Loucy (cell line): ENCODE measurements around the gene TAGAP.

ENCODE experiments used
- H2AFZ ChIP-seq: fragments of 200-600 bp; sonication (generic); 2 replicates; pipeline ENCODE4 v1.6.0; 2016; ENCODE audit warnings: antibody characterized with exemption, mild to moderate bottlenecking, low read length, moderate library complexity
- H3F3A ChIP-seq: fragments of 200-600 bp; 2 replicates; pipeline ENCODE4 v1.6.0; 2016; ENCODE audit warnings: antibody characterized with exemption, low read depth, mild to moderate bottlenecking
- H3K27me3 ChIP-seq: fragments of 200-600 bp; sonication (generic); 2 replicates; pipeline ENCODE4 v1.6.1; 2014; ENCODE audit warnings: low read length, mild to moderate bottlenecking; ENCODE audit not compliant: insufficient read depth, poor library complexity, severe bottlenecking
- H3K36me3 ChIP-seq: fragments of 200-600 bp; sonication (generic); 2 replicates; pipeline ENCODE4 v1.6.1; 2016; ENCODE audit warnings: low read length; ENCODE audit not compliant: insufficient read depth
- H3K4me1 ChIP-seq: fragments of 200-600 bp; sonication (generic); 2 replicates; pipeline ENCODE4 v1.5.1; 2014; ENCODE audit warnings: low read length, mild to moderate bottlenecking; ENCODE audit not compliant: insufficient read depth, poor library complexity, severe bottlenecking
- H3K4me2 ChIP-seq: fragments of 200-600 bp; sonication (generic); 2 replicates; pipeline ENCODE4 v1.6.0; 2014; ENCODE audit warnings: antibody characterized with exemption, low read length, low read depth, mild to moderate bottlenecking; ENCODE audit not compliant: poor library complexity, severe bottlenecking
- H3K4me3 ChIP-seq: fragments of 200-600 bp; sonication (generic); 2 replicates; pipeline ENCODE4 v1.5.1; 2014; ENCODE audit warnings: low read length, mild to moderate bottlenecking, mixed read lengths; ENCODE audit not compliant: poor library complexity, severe bottlenecking
- H3K79me2 ChIP-seq: fragments of 200-600 bp; sonication (generic); 2 replicates; pipeline ENCODE4 v1.6.1; 2014; ENCODE audit warnings: low read length; ENCODE audit not compliant: insufficient read depth
- H3K9ac ChIP-seq: fragments of 200-600 bp; sonication (generic); 2 replicates; pipeline ENCODE4 v1.6.0; 2014; ENCODE audit warnings: mild to moderate bottlenecking, low read depth, low read length, moderate library complexity; ENCODE audit not compliant: poor library complexity, severe bottlenecking
- H3K9me2 ChIP-seq: fragments of 200-600 bp; sonication (generic); replicated peaks from 2 replicates; pipeline ENCODE4 v1.6.1; 2016; ENCODE audit warnings: low read depth, low read length, mixed read lengths
- H3K9me3 ChIP-seq: fragments of 200-600 bp; sonication (generic); 2 replicates; pipeline ENCODE4 v1.6.1; 2014; ENCODE audit warnings: mild to moderate bottlenecking, antibody characterized with exemption, low read length, low read depth; ENCODE audit not compliant: insufficient read depth
- H4K20me1 ChIP-seq: fragments of 200-600 bp; sonication (generic); 2 replicates; pipeline ENCODE4 v1.6.0; 2014; ENCODE audit warnings: antibody characterized with exemption, low read length, mild to moderate bottlenecking; ENCODE audit not compliant: insufficient read depth, poor library complexity, severe bottlenecking
- EZH2phosphoT487 ChIP-seq: fragments of 200-600 bp; IDR thresholded peaks from 2 replicates; pipeline ENCODE4 v1.6.1; 2018; ENCODE audit warnings: antibody characterized with exemption, mild to moderate bottlenecking, moderate library complexity, borderline replicate concordance
- TF ChIP-seq, protein P1 (sequence below): fragments of 200-600 bp; sonication (generic); conservative IDR thresholded peaks from 2 replicates; pipeline ENCODE4 v1.5.1; 2014; ENCODE audit warnings: mild to moderate bottlenecking, antibody characterized with exemption, low read length

Gene TAGAP

DNA sequence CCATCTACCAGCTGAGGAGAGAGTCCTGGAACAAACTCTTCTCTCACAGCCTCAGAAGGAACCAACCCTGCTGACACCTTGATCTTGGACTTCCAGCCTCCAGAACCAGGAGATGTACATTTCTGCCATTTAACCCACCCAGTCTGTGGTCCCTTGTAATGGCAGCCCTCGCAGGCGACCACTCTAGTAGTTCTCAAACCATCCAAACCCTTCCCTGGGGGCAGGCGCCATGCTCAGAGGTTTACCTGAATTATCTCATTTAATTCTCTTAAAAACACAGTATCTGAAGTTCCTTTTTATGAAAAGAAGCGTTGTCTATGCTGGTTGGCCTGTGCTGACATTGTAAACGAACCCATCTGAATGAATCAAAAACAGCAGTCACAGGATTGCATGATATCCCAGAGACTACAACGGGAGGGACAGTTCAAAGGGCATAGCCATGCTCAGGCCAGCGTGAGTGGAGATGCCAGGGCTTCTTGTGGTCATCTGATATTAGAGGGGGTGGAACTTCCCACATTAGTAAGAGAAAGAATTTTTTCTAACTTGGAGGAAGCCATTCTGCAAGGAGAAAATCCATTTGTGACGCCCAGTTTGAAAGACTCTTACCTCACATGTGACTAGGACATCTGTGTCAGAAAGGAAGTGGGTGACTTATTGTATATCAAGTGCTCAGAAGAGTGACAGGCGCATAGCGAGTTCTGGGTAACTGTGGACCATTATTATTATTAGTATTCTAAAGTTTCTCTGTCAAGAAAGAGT is 17.2 kb upstream of the TAGAP start:
- H3K79me2 ChIP-seq = no peaks in the 10 kb centered on the region
- H3K27me3 ChIP-seq = no peaks in the 10 kb centered on the region
- H3F3A ChIP-seq = no peaks in the 10 kb centered on the region
- no peak overlapping the region for H3K9ac ChIP-seq
- H3K4me2 ChIP-seq = peak overlapping the region; percentile 42
- H3K4me1 ChIP-seq = peaks cover 26% of the 10 kb centered on the region
- no peaks in the 10 kb centered on the region for H4K20me1 ChIP-seq
- H3K9me3 ChIP-seq = no peaks in the 10 kb centered on the region
- TF ChIP-seq, protein P1, sequence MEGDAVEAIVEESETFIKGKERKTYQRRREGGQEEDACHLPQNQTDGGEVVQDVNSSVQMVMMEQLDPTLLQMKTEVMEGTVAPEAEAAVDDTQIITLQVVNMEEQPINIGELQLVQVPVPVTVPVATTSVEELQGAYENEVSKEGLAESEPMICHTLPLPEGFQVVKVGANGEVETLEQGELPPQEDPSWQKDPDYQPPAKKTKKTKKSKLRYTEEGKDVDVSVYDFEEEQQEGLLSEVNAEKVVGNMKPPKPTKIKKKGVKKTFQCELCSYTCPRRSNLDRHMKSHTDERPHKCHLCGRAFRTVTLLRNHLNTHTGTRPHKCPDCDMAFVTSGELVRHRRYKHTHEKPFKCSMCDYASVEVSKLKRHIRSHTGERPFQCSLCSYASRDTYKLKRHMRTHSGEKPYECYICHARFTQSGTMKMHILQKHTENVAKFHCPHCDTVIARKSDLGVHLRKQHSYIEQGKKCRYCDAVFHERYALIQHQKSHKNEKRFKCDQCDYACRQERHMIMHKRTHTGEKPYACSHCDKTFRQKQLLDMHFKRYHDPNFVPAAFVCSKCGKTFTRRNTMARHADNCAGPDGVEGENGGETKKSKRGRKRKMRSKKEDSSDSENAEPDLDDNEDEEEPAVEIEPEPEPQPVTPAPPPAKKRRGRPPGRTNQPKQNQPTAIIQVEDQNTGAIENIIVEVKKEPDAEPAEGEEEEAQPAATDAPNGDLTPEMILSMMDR = no peak
- TF ChIP-seq EZH2phosphoT487 = no peak
- no peaks in the 10 kb centered on the region for H3K9me2 ChIP-seq
- H2AFZ ChIP-seq = peak overlapping the region; percentile 54
- no peak overlapping the region for H3K4me3 ChIP-seq
- H3K36me3 ChIP-seq = no peaks in the 10 kb centered on the region

DNA sequence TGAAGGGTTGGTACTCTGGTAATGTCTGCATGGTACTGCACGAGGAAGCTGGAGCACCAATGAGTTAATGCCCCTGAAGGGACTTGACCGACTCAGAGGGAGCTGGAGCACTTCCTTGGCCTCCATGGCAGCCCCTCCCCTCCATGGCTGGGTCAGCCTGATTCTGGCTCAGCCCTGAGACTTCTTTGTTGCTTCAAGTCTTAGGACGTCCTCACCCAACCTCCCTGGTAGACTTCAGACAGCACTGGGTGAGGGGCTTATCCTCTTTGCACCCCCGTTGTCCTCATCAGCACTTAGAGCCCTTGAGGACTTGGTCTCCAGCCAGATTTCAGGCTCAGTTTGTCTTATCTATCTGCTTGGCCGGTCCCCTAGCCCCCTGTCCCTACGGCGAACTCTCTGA is 16.4 kb upstream of the TAGAP start:
- Histone ChIP-seq H3K9me2 (no peaks in the 10 kb centered on the region), H3K4me1 (peaks cover 34% of the 10 kb centered on the region), H3K4me2 (no peak overlapping the region), H3K27me3 (no peaks in the 10 kb centered on the region), H4K20me1 (no peaks in the 10 kb centered on the region), H2AFZ (no peak overlapping the region), H3K79me2 (no peaks in the 10 kb centered on the region), H3F3A (no peaks in the 10 kb centered on the region), H3K4me3 (no peak overlapping the region), H3K9ac (no peak overlapping the region), H3K36me3 (no peaks in the 10 kb centered on the region), H3K9me3 (no peaks in the 10 kb centered on the region)
- TF ChIP-seq, protein P1 = no peak
- no peak for TF ChIP-seq EZH2phosphoT487

DNA sequence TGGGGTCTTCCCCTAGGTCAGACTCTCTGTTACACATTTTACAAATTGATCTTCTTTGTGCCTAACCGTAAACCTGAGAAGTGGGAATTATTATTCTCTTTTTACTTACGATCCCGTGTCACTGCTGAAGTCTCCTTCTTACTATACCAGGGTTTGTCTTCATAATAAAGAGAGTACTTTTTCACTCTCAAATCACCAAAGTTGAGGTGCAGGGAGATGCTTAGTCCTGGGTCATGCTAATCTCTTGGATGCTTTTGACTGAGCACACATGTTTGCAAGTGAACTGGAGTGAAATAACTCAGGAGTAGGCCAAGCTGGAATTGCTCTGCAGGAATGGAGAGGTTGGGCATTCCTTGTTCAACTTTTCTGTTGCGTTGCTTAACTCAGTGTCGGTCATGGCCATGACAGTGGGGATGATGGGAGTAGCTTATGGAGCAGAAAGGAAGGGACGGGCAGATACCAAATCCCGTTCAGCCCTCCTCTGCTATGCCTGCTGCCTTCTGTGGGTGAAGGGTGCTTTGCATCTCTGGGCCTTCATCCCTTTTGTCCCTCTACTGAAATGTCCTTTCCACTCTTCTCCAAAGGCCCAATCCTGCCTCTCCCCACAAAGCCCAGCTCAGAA is 15.2 kb upstream of the TAGAP start:
- H3K27me3 ChIP-seq = no peaks in the 10 kb centered on the region
- no peak overlapping the region for H3K4me2 ChIP-seq

More for the DNA sequence above, 15.2 kb upstream of the TAGAP start:
- Histone ChIP-seq H2AFZ (no peak overlapping the region), H3K4me1 (peaks cover 40% of the 10 kb centered on the region), H3K4me3 (no peak overlapping the region), H3K9me2 (no peaks in the 10 kb centered on the region), H3F3A (no peaks in the 10 kb centered on the region), H4K20me1 (no peaks in the 10 kb centered on the region), H3K9ac (no peak overlapping the region), H3K36me3 (no peaks in the 10 kb centered on the region), H3K79me2 (no peaks in the 10 kb centered on the region), H3K9me3 (no peaks in the 10 kb centered on the region)
- TF ChIP-seq, protein P1 = no peak
